ENCODE measurements around the gene SLC37A1. TPM values are rescaled to one million over a fixed set of nuclear protein-coding genes. Genes with fewer than 3 reads are reported as not detected.

The SLC37A1 gene
- total and polyA plus RNA-seq, 9 of the 15 experiments (the other 6 are each of a cell fraction or from before 2014, with no cell fraction given): 0.06 to 3.4 (median 0.40) TPM

- TF ChIP-seq RBM22 (IDR thresholded peaks at IDR 0.05; ENCODE audit: low read depth, low read length, poor library complexity, severe bottlenecking): no peak
- TF ChIP-seq CHCHD3 (CRISPR knock-in tag; IDR thresholded peaks at IDR 0.05): no peak
- TF ChIP-seq GTF2A2 (tag; IDR thresholded peaks at IDR 0.05): no peak
- TF ChIP-seq ZNF512 (tag; IDR thresholded peaks at IDR 0.05): no peak
- no peak for TF ChIP-seq E2F4 (CRISPR knock-in tag; IDR thresholded peaks at IDR 0.05; ENCODE audit: low read depth)
- peak; percentile 80 for TF ChIP-seq DEAF1 (CRISPR knock-in tag; IDR thresholded peaks at IDR 0.05)
- no peak for TF ChIP-seq SMARCA4 (IDR thresholded peaks at IDR 0.05)
- peak; percentile 76 for TF ChIP-seq MAFK (IDR thresholded peaks at IDR 0.05; ENCODE audit: low read length)
- TF ChIP-seq VEZF1 (CRISPR knock-in tag; IDR thresholded peaks at IDR 0.05): 0 out of 2 replicates have a peak, but pooled peaks have one; percentile 16
- TF ChIP-seq ESRRA (IDR thresholded peaks at IDR 0.05; ENCODE audit: borderline replicate concordance, low read depth): 0 out of 2 replicates have a peak, but pooled peaks have one; percentile 42
- no peak for TF ChIP-seq KDM1A (IDR thresholded peaks at IDR 0.05)
- no peak for TF ChIP-seq POLR2AphosphoS2 (IDR thresholded peaks at IDR 0.05; ENCODE audit: low read length)
- TF ChIP-seq MBD2 (IDR thresholded peaks at IDR 0.05; ENCODE audit: borderline replicate concordance, low read depth): no peak
- no peak for TF ChIP-seq NR2C2 (CRISPR knock-in tag; IDR thresholded peaks at IDR 0.05)
- TF ChIP-seq NR2C2 (tag; IDR thresholded peaks at IDR 0.05): no peak
- TF ChIP-seq ZNF639 (CRISPR knock-in tag; conservative IDR thresholded peaks at IDR 0.05 in 1 of 2, IDR thresholded peaks at IDR 0.05 in 1 of 2): no peak
- no peak; the same call in 1 of the 2 replicates for TF ChIP-seq CBFA2T2 (conservative IDR thresholded peaks at IDR 0.05)
- 0 out of 2 replicates have a peak, but pooled peaks have one; percentile 18 for TF ChIP-seq CREB3L1 (IDR thresholded peaks at IDR 0.05; ENCODE audit: borderline replicate concordance, low read depth)
- no peak for TF ChIP-seq TAF15 (IDR thresholded peaks at IDR 0.05; ENCODE audit: low read depth, low read length)
- TF ChIP-seq ZNF217 (CRISPR knock-in tag; IDR thresholded peaks at IDR 0.05): no peak
Measured at GRCh38 chr21:42539931-42540343, 26.3 kb downstream of the SLC37A1 start (continued).

Measured in K562 (cell line).